B cell (primary cell): ENCODE data around the gene PRPF19. TPM values are rescaled to one million over a fixed set of nuclear protein-coding genes. Genes with fewer than 3 reads are reported as not detected.
A peak's percentile ranks its signal among the peaks of the same experiment; 100 is the strongest.

Experiments used
- ATAC-seq: fragments of 200-7000 bp; cut with Tn5 transposase; one replicate; pipeline ENCODE4 v1.10.0; 2021; ENCODE audit warnings: low read depth, mild to moderate bottlenecking, moderate number of reproducible peaks, moderate library complexity
- CTCF ChIA-PET: fragments of 350-600 bp; sonication (Branson Sonifier 250); formaldehyde crosslinking; loops from one replicate; lab custom pipeline; 2021; ENCODE audit warnings: antibody characterized with exemption, inconsistent platforms; lab: Charles Lee
- POLR2A ChIA-PET: fragments of 350-600 bp; sonication (Branson Sonifier 250); formaldehyde crosslinking; loops from one replicate; lab custom pipeline; 2021; ENCODE audit warnings: antibody characterized with exemption; lab: Charles Lee
- DNase-seq: peaks from one replicate; pipeline ENCODE4 v3.0.0; 2013
- H2AFZ ChIP-seq: 2 replicates; pipeline ENCODE4 v1.6.1; 2012; ENCODE audit warnings: mild to moderate bottlenecking, low read depth, low read length; ENCODE audit not compliant: insufficient read depth, poor library complexity, severe bottlenecking
- H3K27ac ChIP-seq, 2 donors: 1 replicate in 1 of 2; 2 replicates in 1 of 2; pipeline ENCODE4 v1.5.1; 2012 to 2013; ENCODE audit warnings: low read length in 2 of 2, mild to moderate bottlenecking in 2 of 2, moderate library complexity in 1 of 2
- H3K27me3 ChIP-seq, 4 experiments: fragments of 200-600 bp in 1 of 4; sonication (generic) in 1 of 4; replicated peaks in 1 of 4; 1 replicate in 2 of 4; 2 replicates in 2 of 4; pipeline versions ENCODE4 v1.6.1 to v1.7.0; 2013 to 2016; ENCODE audit warnings: low read length in 3 of 4, mild to moderate bottlenecking in 2 of 4, mixed read lengths in 1 of 4, moderate library complexity in 1 of 4; ENCODE audit not compliant: insufficient read depth in 4 of 4, control insufficient read depth in 3 of 4; ENCODE audit errors: control extremely low read depth in 1 of 4
- H3K36me3 ChIP-seq, 2 experiments: replicated peaks in 1 of 2; 1 replicate in 1 of 2; 2 replicates in 1 of 2; pipeline versions ENCODE4 v1.6.1 to v1.7.1; 2013; ENCODE audit warnings: low read length in 1 of 2; ENCODE audit not compliant: insufficient read depth in 2 of 2, control insufficient read depth in 1 of 2; ENCODE audit errors: control extremely low read depth in 1 of 2, extremely low read depth in 1 of 2
- H3K4me1 ChIP-seq, 2 donors: fragments of 200-600 bp in 1 of 2; sonication (generic) in 1 of 2; 1 replicate in 1 of 2; 2 replicates in 1 of 2; pipeline versions ENCODE4 v1.5.1 to v1.6.1; 2013 to 2017; ENCODE audit warnings: low read length in 2 of 2; ENCODE audit not compliant: control insufficient read depth in 2 of 2, insufficient read depth in 2 of 2
- H3K4me2 ChIP-seq: replicated peaks from 2 replicates; pipeline ENCODE3; 2012; ENCODE audit warnings: mild to moderate bottlenecking, low read depth, low read length; ENCODE audit not compliant: poor library complexity, severe bottlenecking
- H3K4me3 ChIP-seq, 5 experiments: fragments of 200-600 bp in 1 of 5; sonication (generic) in 1 of 5; 1 replicate in 3 of 5; 2 replicates in 2 of 5; pipeline versions ENCODE4 v1.5.1 to v1.7.0; 2011 to 2016; ENCODE audit warnings: low read length in 4 of 5, mild to moderate bottlenecking in 4 of 5, low read depth in 2 of 5, control low read depth in 1 of 5, moderate library complexity in 1 of 5; ENCODE audit not compliant: insufficient read depth in 1 of 5; ENCODE audit errors: control extremely low read depth in 1 of 5, extremely low read depth in 1 of 5
- H3K79me2 ChIP-seq: fragments of 200-600 bp; sonication (generic); one replicate; pipeline ENCODE4 v1.6.0; 2016; ENCODE audit warnings: low read length; ENCODE audit not compliant: control insufficient read depth, insufficient read depth
- H3K9ac ChIP-seq: fragments of 200-600 bp; sonication (generic); 2 replicates; pipeline ENCODE4 v1.6.1; 2017; ENCODE audit warnings: mild to moderate bottlenecking, low read length, moderate library complexity
- H3K9me3 ChIP-seq, 3 donors: one replicate each; pipeline versions ENCODE4 v1.6.1 to v1.7.1; 2013; ENCODE audit warnings: low read length in 2 of 3; ENCODE audit not compliant: control insufficient read depth in 2 of 3, insufficient read depth in 1 of 3; ENCODE audit errors: control extremely low read depth in 1 of 3
- H4K20me1 ChIP-seq: 2 replicates; pipeline ENCODE4 v1.6.0; 2012; ENCODE audit warnings: mild to moderate bottlenecking, low read length; ENCODE audit not compliant: insufficient read depth, control insufficient read depth, poor library complexity, severe bottlenecking
- H3K27ac Mint-ChIP-seq: one replicate; pipeline ENCODE4 v1.8.0; 2021; ENCODE audit warnings: mixed read lengths
- H3K27me3 Mint-ChIP-seq: one replicate; pipeline ENCODE4 v1.8.0; 2021; ENCODE audit warnings: mixed read lengths
- H3K4me1 Mint-ChIP-seq: one replicate; pipeline ENCODE4 v1.8.0; 2021; ENCODE audit warnings: mixed read lengths
- H3K4me3 Mint-ChIP-seq: one replicate; pipeline ENCODE4 v1.8.0; 2021; ENCODE audit warnings: mixed read lengths
- H3K9me3 Mint-ChIP-seq: one replicate; pipeline ENCODE4 v1.8.0; 2022; ENCODE audit warnings: mixed read lengths; ENCODE audit not compliant: insufficient read depth
- EZH2 ChIP-seq: IDR thresholded peaks from 2 replicates; pipeline ENCODE4 v1.6.1; 2012; ENCODE audit warnings: borderline replicate concordance, low read depth, mild to moderate bottlenecking, moderate library complexity, low read length; ENCODE audit not compliant: insufficient read depth, poor library complexity, severe bottlenecking
- WGBS: methylation state at CpG from one replicate; pipeline ENCODE4 v1.1.5; 2013; ENCODE audit warnings: missing lambda C conversion rate; ENCODE audit not compliant: insufficient coverage; 5-methylcytosine and 5-hydroxymethylcytosine counted together
- intact Hi-C: fragments of 100-400 bp; cut with micrococcal nuclease; formaldehyde crosslinking; loops from one replicate; pipeline ENCODE4 v1.10.0; 2022
- polyA plus RNA-seq: library from polyadenylated mRNA; depleted of rRNA; stranded (reverse); fragments of >200 nt; gene quantifications from 2 replicates; pipeline ENCODE4 v1.2.3, GENCODE V29; 2012
- total RNA-seq, 2 donors: library from RNA; stranded (reverse); fragments of 120-200 nt in 1 of 2; gene quantifications; 1 replicate in 1 of 2; 2 replicates in 1 of 2; pipeline versions ENCODE4 v1.2.3 to v1.2.4, GENCODE V29; 2013 to 2022

PRPF19 gene
- total and polyA plus RNA-seq, 2 donors (not counting 1 experiment from before 2014, with no cell fraction given): 41.8 to 89.9 TPM

DNA sequence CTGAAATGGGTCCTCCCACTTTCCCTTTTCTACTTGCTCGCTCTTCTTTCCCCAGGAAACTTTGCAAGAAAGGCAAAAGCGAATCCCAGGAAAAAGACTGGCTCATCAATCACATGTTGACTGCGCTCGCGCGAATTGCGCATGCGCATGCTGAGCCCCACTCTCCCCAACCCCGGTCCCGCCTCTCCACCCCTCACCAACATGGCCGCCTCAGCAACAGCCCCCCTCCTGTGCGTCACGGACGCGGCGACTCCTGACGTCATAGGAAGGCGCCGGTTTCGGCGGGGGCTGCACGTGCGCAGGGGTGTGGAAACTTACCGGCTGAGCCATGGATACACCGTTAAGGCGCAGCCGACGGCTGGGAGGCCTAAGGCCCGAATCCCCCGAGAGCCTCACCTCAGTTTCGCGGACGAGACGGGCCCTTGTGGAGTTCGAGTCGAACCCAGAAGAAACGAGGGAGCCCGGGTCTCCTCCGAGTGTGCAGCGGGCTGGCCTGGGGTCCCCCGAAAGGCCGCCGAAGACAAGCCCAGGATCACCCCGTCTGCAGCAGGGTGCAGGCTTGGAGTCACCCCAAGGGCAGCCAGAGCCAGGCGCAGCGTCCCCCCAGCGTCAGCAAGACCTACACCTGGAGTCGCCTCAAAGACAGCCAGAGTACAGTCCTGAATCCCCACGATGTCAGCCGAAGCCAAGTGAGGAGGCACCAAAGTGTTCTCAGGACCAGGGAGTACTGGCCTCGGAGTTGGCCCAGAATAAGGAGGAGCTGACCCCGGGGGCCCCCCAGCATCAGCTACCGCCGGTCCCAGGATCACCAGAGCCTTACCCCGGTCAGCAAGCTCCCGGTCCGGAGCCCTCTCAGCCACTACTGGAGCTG is 64.4 kb downstream of the PRPF19 start, which contains the start of gene CCDC86:
CCDC86 (plus strand) TSS at position 317 of the 871 bp plus-strand sequence; CDS start at position 329, 12 bp downstream.
- peak; percentile 98 for DNase-seq
- Histone ChIP-seq H3K4me1 (peaks cover 32 to 33% of the 10 kb centered on the region in 2 donors), H3K4me3 (peak within 1 kb of the TSS; percentile 54 to 97 (median 88)), H3K9ac (peak within 1 kb of the TSS; percentile 90), H4K20me1 (no peaks in the 10 kb centered on the region), H3K27ac (peak within 1 kb of the TSS; percentile 49 to 81), H3K4me2 (peak within 1 kb of the TSS; percentile 89), H3K36me3 (no peaks in the 10 kb centered on the region), H3K79me2 (peaks cover 34% of the 10 kb centered on the region), H3K9me3 (no peaks in the 10 kb centered on the region), H2AFZ (peak within 1 kb of the TSS; percentile 96), H3K27me3 (no peaks in the 10 kb centered on the region)
- intact Hi-C loops: loop anchor here (1.0 to 5.0 kb wide), 5 partner anchors 68 to 585 kb away; partner anchors contain the start of genes CPSF7, DDB1, SLC15A3 and TKFC
- ChIA-PET CTCF (interaction anchor here (0.8 to 4.8 kb wide), 3 partner anchors 11 to 1266 kb away, joined by 3 to 27 read pairs (median 4); no protein-coding TSS in a partner anchor), POLR2A (no interaction called here)
- no peak for TF ChIP-seq EZH2
- Mint-ChIP-seq H3K4me3 (peak within 1 kb of the TSS; percentile 93), H3K4me1 (peaks cover 48% of the 10 kb centered on the region), H3K9me3 (no peaks in the 10 kb centered on the region), H3K27ac (peak within 1 kb of the TSS; percentile 93), H3K27me3 (no peaks in the 10 kb centered on the region)
- WGBS: under 1% methylated on average over 56 of the region's 57 CpGs
- ATAC-seq: peak; percentile 97

Other genes with a start within 250 kb of the PRPF19 start
- gene MS4A8, start 207.0 kb downstream of the PRPF19 start, total RNA-seq: not detected in 2 replicates
- gene MS4A8, start 207.0 kb downstream of the PRPF19 start, polyA plus RNA-seq: not detected in 2 replicates
- gene MS4A18, start 181.9 kb downstream of the PRPF19 start, total RNA-seq: not detected in 2 replicates
- not detected in 2 replicates for gene MS4A18, start 181.9 kb downstream of the PRPF19 start, polyA plus RNA-seq
- not detected in 2 replicates for gene MS4A15, start 149.7 kb downstream of the PRPF19 start, total RNA-seq
- gene MS4A15, start 149.7 kb downstream of the PRPF19 start, polyA plus RNA-seq: not detected in 2 replicates
- not detected in 2 replicates for gene MS4A10, start 121.3 kb downstream of the PRPF19 start, total RNA-seq
- gene MS4A10, start 121.3 kb downstream of the PRPF19 start, polyA plus RNA-seq: not detected in 2 replicates
- 9.5 and 10.5 TPM in 2 replicates for gene CCDC86, start 64.5 kb downstream of the PRPF19 start, total RNA-seq
- gene CCDC86, start 64.5 kb downstream of the PRPF19 start, polyA plus RNA-seq: 9.6 and 12.4 TPM in 2 replicates
- gene PTGDR2, start 50.6 kb downstream of the PRPF19 start, total RNA-seq: 0.27 TPM in 1 of 2 replicates, not detected in the other
- gene PTGDR2, start 50.6 kb downstream of the PRPF19 start, polyA plus RNA-seq: 0.03 and 0.04 TPM in 2 replicates
- gene ZP1, start 39.0 kb downstream of the PRPF19 start, total RNA-seq: not detected in 2 replicates
- gene ZP1, start 39.0 kb downstream of the PRPF19 start, polyA plus RNA-seq: 0.06 TPM in 1 of 2 replicates, not detected in the other
- gene TMEM109, start 7.6 kb upstream of the PRPF19 start, total RNA-seq: 81.7 and 99.4 TPM in 2 replicates
- gene TMEM109, start 7.6 kb upstream of the PRPF19 start, polyA plus RNA-seq: 19.3 and 32.0 TPM in 2 replicates
- 11.3 and 13.8 TPM in 2 replicates for gene TMEM132A, start 17.9 kb upstream of the PRPF19 start, total RNA-seq
- 0.89 and 1.2 TPM in 2 replicates for gene TMEM132A, start 17.9 kb upstream of the PRPF19 start, polyA plus RNA-seq
- 91.4 and 93.0 TPM in 2 replicates for gene SLC15A3, start 45.6 kb upstream of the PRPF19 start, total RNA-seq
- gene SLC15A3, start 45.6 kb upstream of the PRPF19 start, polyA plus RNA-seq: 45.9 and 61.5 TPM in 2 replicates
- gene CD6, start 65.1 kb upstream of the PRPF19 start, total RNA-seq: 9.3 and 10.5 TPM in 2 replicates
- 13.6 and 13.7 TPM in 2 replicates for gene CD6, start 65.1 kb upstream of the PRPF19 start, polyA plus RNA-seq
- gene CD5, start 195.9 kb upstream of the PRPF19 start, total RNA-seq: 19.3 and 19.9 TPM in 2 replicates
- 7.6 and 8.9 TPM in 2 replicates for gene CD5, start 195.9 kb upstream of the PRPF19 start, polyA plus RNA-seq